Osteocyte (in vitro differentiated cells): ENCODE results near the gene VPS50. TPM values are rescaled to one million over a fixed set of nuclear protein-coding genes. Genes with fewer than 3 reads are reported as not detected.

Experiments used
- DNase-seq: peaks from one replicate; pipeline ENCODE4 v3.0.0; 2021; ENCODE audit warnings: mixed read lengths; ENCODE audit not compliant: unreplicated experiment; ENCODE audit errors: extremely low spot score
- H3K27ac Mint-ChIP-seq: one replicate; pipeline ENCODE4 v1.8.0; 2021; ENCODE audit warnings: mild to moderate bottlenecking, mixed read lengths; ENCODE audit not compliant: unreplicated experiment
- H3K27me3 Mint-ChIP-seq: one replicate; pipeline ENCODE4 v1.8.0; 2021; ENCODE audit warnings: mixed read lengths; ENCODE audit not compliant: unreplicated experiment
- H3K36me3 Mint-ChIP-seq: one replicate; pipeline ENCODE4 v1.8.0; 2021; ENCODE audit warnings: mixed read lengths; ENCODE audit not compliant: unreplicated experiment
- H3K4me1 Mint-ChIP-seq: one replicate; pipeline ENCODE4 v1.8.0; 2021; ENCODE audit warnings: mixed read lengths; ENCODE audit not compliant: unreplicated experiment
- H3K4me3 Mint-ChIP-seq: one replicate; pipeline ENCODE4 v1.8.0; 2021; ENCODE audit warnings: mild to moderate bottlenecking, moderate library complexity, mixed read lengths; ENCODE audit not compliant: unreplicated experiment
- H3K9me3 Mint-ChIP-seq: one replicate; pipeline ENCODE4 v1.8.0; 2021; ENCODE audit warnings: mixed read lengths; ENCODE audit not compliant: unreplicated experiment
- total RNA-seq: library from RNA; stranded (reverse); gene quantifications from 2 replicates; pipeline ENCODE4 v1.2.1, GENCODE V29; 2021
- TF ChIP-seq, protein P1 (sequence below): fragments of 200-600 bp; sonication (generic); IDR thresholded peaks from 2 replicates; pipeline ENCODE4 v1.5.0; 2021; ENCODE audit warnings: antibody characterized with exemption, mild to moderate bottlenecking, moderate library complexity

Gene VPS50
- total RNA-seq, 1 donor from 2014 or later = 23.7 TPM

DNA sequence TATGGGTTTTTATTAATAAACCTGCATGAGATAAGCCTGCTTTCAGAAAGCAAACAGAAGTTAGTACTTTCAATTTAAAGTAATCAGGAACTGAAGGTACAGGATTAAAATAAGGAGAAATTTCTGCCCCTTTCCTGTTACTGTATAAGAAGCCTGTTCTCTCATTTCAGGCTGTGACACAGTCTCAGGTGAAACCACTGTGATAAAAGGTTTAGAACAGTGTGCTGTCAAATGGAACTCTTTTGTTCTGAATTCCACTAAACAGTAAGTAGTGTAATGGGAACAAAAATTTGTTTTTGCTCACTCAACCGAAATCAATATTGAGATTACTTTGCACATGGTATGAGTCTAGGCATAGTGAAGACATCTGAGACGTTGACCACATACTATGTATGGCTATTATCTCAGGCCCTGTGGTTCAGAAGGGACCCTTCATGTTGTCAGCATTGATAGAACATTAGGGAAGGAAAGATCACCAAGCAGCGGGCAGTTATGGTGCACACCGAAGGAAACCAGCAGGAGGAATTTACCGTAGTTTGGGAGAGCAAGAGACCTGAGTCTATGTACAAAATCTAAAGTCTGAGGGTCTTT lies 20.8 kb upstream of the VPS50 start:
- TF ChIP-seq, protein P1, sequence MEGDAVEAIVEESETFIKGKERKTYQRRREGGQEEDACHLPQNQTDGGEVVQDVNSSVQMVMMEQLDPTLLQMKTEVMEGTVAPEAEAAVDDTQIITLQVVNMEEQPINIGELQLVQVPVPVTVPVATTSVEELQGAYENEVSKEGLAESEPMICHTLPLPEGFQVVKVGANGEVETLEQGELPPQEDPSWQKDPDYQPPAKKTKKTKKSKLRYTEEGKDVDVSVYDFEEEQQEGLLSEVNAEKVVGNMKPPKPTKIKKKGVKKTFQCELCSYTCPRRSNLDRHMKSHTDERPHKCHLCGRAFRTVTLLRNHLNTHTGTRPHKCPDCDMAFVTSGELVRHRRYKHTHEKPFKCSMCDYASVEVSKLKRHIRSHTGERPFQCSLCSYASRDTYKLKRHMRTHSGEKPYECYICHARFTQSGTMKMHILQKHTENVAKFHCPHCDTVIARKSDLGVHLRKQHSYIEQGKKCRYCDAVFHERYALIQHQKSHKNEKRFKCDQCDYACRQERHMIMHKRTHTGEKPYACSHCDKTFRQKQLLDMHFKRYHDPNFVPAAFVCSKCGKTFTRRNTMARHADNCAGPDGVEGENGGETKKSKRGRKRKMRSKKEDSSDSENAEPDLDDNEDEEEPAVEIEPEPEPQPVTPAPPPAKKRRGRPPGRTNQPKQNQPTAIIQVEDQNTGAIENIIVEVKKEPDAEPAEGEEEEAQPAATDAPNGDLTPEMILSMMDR = no peak
- Mint-ChIP-seq H3K27ac (no peak overlapping the region), H3K4me1 (peaks cover 9% of the 10 kb centered on the region), H3K36me3 (no peaks in the 10 kb centered on the region), H3K9me3 (no peaks in the 10 kb centered on the region), H3K4me3 (no peak overlapping the region), H3K27me3 (peaks cover 83% of the 10 kb centered on the region)
- DNase-seq = no peak

DNA sequence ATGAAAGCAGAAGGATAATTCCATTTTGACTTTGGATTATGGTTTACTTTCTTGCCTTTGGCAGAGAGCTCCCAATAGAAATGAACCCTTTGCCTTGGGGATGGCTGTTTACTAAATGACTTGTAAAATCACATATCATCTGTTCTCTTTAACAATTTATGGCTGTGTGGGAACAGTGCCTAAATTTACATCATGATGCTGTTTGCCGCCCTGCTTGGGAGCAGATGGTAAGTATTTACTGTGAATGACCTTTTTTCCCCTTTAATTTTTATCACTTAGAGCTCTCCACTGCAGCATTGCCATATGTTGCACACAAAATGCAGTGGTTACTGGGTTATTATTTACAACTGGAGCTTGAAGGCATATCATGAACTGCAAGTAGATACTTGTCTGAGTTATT lies 19.3 kb upstream of the VPS50 start:
- Mint-ChIP-seq H3K9me3 (no peaks in the 10 kb centered on the region), H3K27me3 (peaks cover 82% of the 10 kb centered on the region), H3K27ac (no peak overlapping the region), H3K4me3 (no peak overlapping the region), H3K4me1 (peaks cover 9% of the 10 kb centered on the region), H3K36me3 (no peaks in the 10 kb centered on the region)
- DNase-seq = no peak
- TF ChIP-seq, protein P1 = no peak

DNA sequence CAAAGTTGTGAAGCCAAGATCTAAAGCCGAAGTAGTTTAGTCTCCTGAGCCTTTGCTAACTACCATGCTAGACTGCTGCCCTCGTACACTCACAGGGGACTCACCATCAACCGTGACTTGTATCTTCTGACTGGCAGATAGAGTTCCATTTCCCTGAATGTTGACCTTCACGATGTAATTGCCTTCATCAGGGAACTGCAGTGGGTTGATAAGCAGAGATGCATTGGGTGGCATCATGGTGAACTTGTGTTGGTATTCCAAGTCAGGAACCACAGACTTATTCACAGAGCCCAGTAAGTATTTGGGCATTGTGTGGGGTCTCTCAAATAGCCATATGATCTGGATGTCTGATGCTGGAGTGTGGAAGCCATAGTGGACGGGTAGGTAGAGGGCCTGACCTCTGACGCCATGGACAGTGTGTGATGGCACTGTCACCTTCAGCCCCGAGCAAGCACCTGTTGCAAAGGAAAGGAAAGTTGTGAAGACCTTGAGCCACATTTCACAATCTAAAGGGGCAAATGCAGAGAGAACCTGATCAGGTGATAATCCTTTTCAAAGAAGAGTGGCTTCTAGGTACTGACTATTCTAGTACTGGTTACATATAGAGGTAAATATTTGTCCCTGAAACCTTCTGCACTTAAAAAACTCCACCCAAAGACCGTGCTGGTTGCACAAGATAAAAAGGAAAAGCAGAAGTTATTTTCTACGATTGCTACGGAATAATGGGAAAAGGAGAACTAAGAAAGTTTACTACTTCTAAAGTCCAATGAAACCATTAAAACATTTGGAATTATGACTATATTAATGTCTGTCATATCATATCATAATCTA lies 13.0 kb upstream of the VPS50 start:
- TF ChIP-seq, protein P1 = no peak
- H3K9me3 Mint-ChIP-seq = no peaks in the 10 kb centered on the region
- DNase-seq = no peak
- peaks cover 57% of the 10 kb centered on the region for H3K27me3 Mint-ChIP-seq
- no peaks in the 10 kb centered on the region for H3K4me1 Mint-ChIP-seq
- H3K4me3 Mint-ChIP-seq = no peak overlapping the region
- no peaks in the 10 kb centered on the region for H3K36me3 Mint-ChIP-seq
- H3K27ac Mint-ChIP-seq = no peak overlapping the region

DNA sequence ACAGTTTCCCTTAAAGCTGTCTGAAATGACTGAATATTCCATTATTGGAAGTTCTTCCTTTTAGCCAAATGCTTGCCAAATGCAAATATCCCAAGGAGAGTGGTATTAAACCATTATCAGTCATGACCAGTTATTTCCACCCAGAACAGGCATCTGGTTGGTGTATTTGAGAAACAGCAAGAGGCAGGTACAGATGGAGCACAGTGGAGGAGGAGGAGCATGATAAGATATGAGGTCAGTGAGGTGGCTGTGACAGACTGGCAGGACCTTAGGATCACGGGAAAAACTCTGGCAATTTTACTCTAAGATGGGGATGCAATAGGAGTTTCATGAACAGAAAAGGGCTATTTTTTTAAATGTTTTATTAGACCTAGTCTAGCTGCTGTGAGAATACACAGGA lies 12.3 kb upstream of the VPS50 start:
- H3K4me1 Mint-ChIP-seq = no peaks in the 10 kb centered on the region
- no peak overlapping the region for H3K4me3 Mint-ChIP-seq
- no peak overlapping the region for H3K27ac Mint-ChIP-seq
- no peak for DNase-seq
- peaks cover 56% of the 10 kb centered on the region for H3K27me3 Mint-ChIP-seq
- no peaks in the 10 kb centered on the region for H3K9me3 Mint-ChIP-seq
- TF ChIP-seq, protein P1 = no peak
- H3K36me3 Mint-ChIP-seq = no peaks in the 10 kb centered on the region

DNA sequence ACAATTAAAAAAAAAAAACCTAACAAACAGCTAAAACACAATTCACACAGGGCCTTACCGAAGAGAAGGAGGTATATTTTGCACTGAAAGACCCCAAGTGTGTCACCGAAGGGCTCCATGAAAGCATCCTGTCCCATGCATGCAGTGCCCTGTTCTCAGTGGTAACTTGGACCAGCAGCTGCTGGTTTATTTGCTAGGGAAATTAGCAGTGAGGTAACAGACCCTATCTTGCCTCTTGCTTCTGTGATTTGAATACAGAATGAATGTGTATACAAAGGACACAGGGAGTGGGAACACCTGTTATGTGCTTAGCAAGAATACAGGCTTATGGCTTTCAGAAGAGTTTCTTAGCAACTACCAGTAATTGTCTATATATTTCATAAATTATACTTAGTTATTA lies 5.9 kb upstream of the VPS50 start, which contains the start of gene HEPACAM2:
Gene HEPACAM2 (minus strand): TSS at position 160 of the 400 bp plus-strand sequence.
- H3K36me3 Mint-ChIP-seq = no peaks in the 10 kb centered on the region
- no peaks in the 10 kb centered on the region for H3K9me3 Mint-ChIP-seq
- H3K27ac Mint-ChIP-seq = no peak within 1 kb of the TSS
- DNase-seq = no peak
- TF ChIP-seq, protein P1 = no peak
- peaks cover 61% of the 10 kb centered on the region for H3K27me3 Mint-ChIP-seq
- no peak within 1 kb of the TSS for H3K4me3 Mint-ChIP-seq
- no peaks in the 10 kb centered on the region for H3K4me1 Mint-ChIP-seq
